H1 (cell line): ENCODE data around the gene XPO6.

Source experiments
- JUND ChIP-seq: IDR thresholded peaks from 2 replicates; pipeline ENCODE4 v1.6.1; 2011; ENCODE audit warnings: mild to moderate bottlenecking, improper control_type of control experiment, low read length
- POLR2A ChIP-seq, 2 experiments: IDR thresholded peaks; 1 replicate in 1 of 2; 2 replicates in 1 of 2; pipeline ENCODE4 v1.6.1; 2011; ENCODE audit warnings: low read depth in 2 of 2, low read length in 2 of 2, mild to moderate bottlenecking in 2 of 2; ENCODE audit errors: control extremely low read depth in 1 of 2
- POLR2AphosphoS5 ChIP-seq: IDR thresholded peaks from 2 replicates; pipeline ENCODE4 v1.6.1; 2011; ENCODE audit warnings: low read depth, low read length
- RAD21 ChIP-seq, 2 experiments: IDR thresholded peaks in 1 of 2; conservative IDR thresholded peaks in 1 of 2; 2 replicates each; pipeline ENCODE4 v1.6.1; 2011; ENCODE audit warnings: low read depth in 2 of 2, low read length in 2 of 2, improper control_type of control experiment in 1 of 2, inconsistent platforms in 1 of 2, mild to moderate bottlenecking in 1 of 2, moderate library complexity in 1 of 2
- RXRA ChIP-seq: IDR thresholded peaks from 2 replicates; pipeline ENCODE4 v1.6.1; 2011; ENCODE audit warnings: low read depth, mild to moderate bottlenecking, low read length, moderate library complexity; ENCODE audit not compliant: insufficient read depth
- SIN3A ChIP-seq, 2 experiments: IDR thresholded peaks in 1 of 2; conservative IDR thresholded peaks in 1 of 2; 2 replicates each; pipeline ENCODE4 v1.6.1; 2011 to 2012; ENCODE audit warnings: low read length in 2 of 2, improper control_type of control experiment in 1 of 2, low read depth in 1 of 2, mild to moderate bottlenecking in 1 of 2
- SP1 ChIP-seq: IDR thresholded peaks from 2 replicates; pipeline ENCODE4 v1.6.1; 2011; ENCODE audit warnings: low read depth, low read length
- ZNF274 ChIP-seq: IDR thresholded peaks from 2 replicates; pipeline ENCODE4 v1.7.0; 2012; ENCODE audit warnings: low read length, borderline replicate concordance; ENCODE audit errors: extremely low read depth
- TF ChIP-seq, protein P1 (sequence below), 3 experiments: IDR thresholded peaks; 1 replicate in 2 of 3; 2 replicates in 1 of 3; pipeline versions ENCODE4 v1.5.1 to v1.6.1; 2011; ENCODE audit warnings: low read length in 3 of 3, mild to moderate bottlenecking in 3 of 3, inconsistent platforms in 2 of 3, low read depth in 1 of 3, moderate library complexity in 1 of 3; ENCODE audit not compliant: insufficient read depth in 1 of 3; ENCODE audit errors: control extremely low read depth in 1 of 3
- TF ChIP-seq, protein P2 (sequence below): IDR thresholded peaks from 2 replicates; pipeline ENCODE4 v1.6.1; 2011; ENCODE audit warnings: low read depth, mild to moderate bottlenecking, low read length; ENCODE audit not compliant: insufficient read depth

DNA sequence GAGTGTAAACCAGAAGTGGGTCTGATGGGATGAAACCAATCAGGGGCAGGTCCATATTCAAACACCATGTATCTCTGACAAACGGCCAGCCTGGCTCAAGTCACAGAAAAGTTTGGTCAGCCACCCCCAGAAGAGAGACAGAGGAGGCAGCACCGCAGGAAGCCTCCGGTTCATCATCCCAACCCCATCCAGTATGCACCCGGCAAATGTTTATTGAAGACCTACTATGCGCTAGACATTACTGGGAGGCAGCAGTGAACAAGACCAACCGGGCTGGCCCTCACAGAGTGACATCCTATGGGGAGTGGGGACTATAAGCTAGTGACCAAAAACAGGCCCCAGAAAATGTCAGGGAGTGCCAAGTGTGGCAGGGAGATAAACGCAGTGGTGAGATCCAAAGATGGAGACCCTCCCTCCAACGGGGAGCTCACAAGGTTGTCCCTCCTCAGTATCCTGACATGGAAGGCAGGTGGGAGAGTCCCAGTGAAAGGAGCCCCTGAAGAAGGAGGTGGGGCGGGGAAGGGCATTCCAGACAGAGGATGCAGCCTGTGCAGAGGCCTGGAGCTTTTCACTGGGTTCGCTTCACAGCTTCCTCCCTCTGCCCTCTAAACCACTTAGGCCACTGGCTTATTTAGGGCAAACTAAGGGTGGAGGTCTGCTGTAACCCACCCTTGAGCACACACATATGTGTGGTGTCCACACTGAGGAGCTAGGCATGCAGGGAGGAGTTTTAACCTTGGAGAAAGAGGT, 150.2 kb downstream of the XPO6 start:
- TF ChIP-seq, protein P1, sequence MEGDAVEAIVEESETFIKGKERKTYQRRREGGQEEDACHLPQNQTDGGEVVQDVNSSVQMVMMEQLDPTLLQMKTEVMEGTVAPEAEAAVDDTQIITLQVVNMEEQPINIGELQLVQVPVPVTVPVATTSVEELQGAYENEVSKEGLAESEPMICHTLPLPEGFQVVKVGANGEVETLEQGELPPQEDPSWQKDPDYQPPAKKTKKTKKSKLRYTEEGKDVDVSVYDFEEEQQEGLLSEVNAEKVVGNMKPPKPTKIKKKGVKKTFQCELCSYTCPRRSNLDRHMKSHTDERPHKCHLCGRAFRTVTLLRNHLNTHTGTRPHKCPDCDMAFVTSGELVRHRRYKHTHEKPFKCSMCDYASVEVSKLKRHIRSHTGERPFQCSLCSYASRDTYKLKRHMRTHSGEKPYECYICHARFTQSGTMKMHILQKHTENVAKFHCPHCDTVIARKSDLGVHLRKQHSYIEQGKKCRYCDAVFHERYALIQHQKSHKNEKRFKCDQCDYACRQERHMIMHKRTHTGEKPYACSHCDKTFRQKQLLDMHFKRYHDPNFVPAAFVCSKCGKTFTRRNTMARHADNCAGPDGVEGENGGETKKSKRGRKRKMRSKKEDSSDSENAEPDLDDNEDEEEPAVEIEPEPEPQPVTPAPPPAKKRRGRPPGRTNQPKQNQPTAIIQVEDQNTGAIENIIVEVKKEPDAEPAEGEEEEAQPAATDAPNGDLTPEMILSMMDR (IDR thresholded peaks at IDR 0.05; ENCODE audit: control extremely low read depth in 1 of 3, insufficient read depth in 1 of 3, low read depth in 1 of 3, low read length in 3 of 3) = no peak
- TF ChIP-seq SP1 (no peak), POLR2A (IDR thresholded peaks at IDR 0.05; ENCODE audit: control extremely low read depth in 1 of 2, low read depth in 2 of 2, low read length in 2 of 2) (no peak), JUND (no peak), RAD21 (IDR thresholded peaks at IDR 0.05 in 1 of 2, conservative IDR thresholded peaks at IDR 0.05 in 1 of 2; ENCODE audit: low read depth in 2 of 2, low read length in 2 of 2) (no peak), RXRA (no peak), SIN3A (conservative IDR thresholded peaks at IDR 0.05 in 1 of 2, IDR thresholded peaks at IDR 0.05 in 1 of 2; ENCODE audit: low read depth in 1 of 2, low read length in 2 of 2) (no peak), ZNF274 (no peak), POLR2AphosphoS5 (no peak)
- TF ChIP-seq, protein P2, sequence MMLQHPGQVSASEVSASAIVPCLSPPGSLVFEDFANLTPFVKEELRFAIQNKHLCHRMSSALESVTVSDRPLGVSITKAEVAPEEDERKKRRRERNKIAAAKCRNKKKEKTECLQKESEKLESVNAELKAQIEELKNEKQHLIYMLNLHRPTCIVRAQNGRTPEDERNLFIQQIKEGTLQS = no peak
